Activated naive CD4-positive, alpha-beta T cell treated with anti-CD3 and anti-CD28 coated beads, Interleukin-2, amount 50 U/mL, for 24 hours (primary cell): ENCODE measurements around the gene GPC3.
A peak's percentile ranks its signal among the peaks of the same experiment; 100 is the strongest.
"Not testable (repeated sequence)": the region's sequence is repeated elsewhere in the genome, so short reads cannot be mapped to it uniquely, and the experiment has no call there.

Source experiments
- H3K27ac Mint-ChIP-seq: one replicate; pipeline ENCODE4 v1.8.0; 2021; ENCODE audit warnings: mild to moderate bottlenecking, mixed read lengths
- H3K27me3 Mint-ChIP-seq: one replicate; pipeline ENCODE4 v1.8.0; 2021; ENCODE audit warnings: mixed read lengths
- H3K36me3 Mint-ChIP-seq: one replicate; pipeline ENCODE4 v1.8.0; 2021; ENCODE audit warnings: mixed read lengths
- H3K4me1 Mint-ChIP-seq: one replicate; pipeline ENCODE4 v1.8.0; 2021; ENCODE audit warnings: mixed read lengths
- H3K4me3 Mint-ChIP-seq: one replicate; pipeline ENCODE4 v1.8.0; 2021; ENCODE audit warnings: mild to moderate bottlenecking, mixed read lengths
- H3K9me3 Mint-ChIP-seq: one replicate; pipeline ENCODE4 v1.8.0; 2021; ENCODE audit warnings: mixed read lengths

The GPC3 gene

DNA sequence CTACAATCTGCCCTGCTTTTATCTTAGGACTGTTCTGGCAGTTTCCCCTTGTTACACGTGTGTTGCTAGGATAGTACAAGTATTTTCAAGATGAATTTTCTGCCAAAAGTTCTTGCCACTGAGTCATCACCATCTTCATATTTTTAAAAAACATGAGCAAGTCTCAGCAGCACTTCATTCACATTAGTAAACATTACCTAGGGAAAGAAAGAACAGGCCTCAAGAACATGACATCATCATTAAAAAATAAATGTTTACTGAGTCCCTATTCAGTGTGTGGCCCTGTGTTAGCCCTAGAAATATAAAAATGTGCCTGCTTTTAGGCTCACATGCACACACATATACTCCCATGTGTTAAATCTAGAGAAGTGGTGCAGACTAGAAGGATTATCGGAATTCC, 18.7 kb upstream of the GPC3 start:
- no peaks in the 10 kb centered on the region for H3K4me1 Mint-ChIP-seq

DNA sequence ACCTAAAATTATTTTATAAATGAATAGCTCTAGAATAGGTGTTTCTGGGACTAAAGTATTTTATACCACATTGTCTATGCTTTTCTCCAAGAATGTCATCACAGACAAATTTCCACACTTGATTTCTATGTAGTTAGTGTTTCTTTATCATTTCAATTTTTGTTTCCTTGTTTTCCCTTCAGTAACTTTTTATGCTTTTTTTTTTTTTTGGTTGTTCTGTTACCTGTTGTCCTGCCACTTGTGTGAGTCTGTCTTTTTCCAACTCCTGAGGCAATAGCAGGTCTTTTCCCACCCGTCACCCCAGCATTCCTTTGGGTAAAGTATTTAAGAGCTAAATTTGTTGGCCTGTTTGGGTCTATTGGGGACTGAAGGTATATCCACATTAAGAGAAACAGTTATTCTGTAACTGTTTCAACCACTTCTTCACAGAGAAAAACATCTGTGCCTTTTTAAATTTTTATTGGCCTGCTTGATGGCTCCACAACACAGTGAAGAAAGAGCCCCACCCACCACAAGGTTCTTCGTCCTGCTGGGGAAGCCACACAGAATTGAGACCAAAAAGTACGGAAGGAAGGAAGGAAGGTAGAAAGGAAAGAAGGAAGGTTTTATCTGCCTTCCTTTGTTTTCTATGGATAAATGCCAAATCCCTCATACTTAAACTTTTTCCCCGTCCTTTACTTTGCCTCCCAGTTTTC, 17.7 kb upstream of the GPC3 start:
- H3K27ac Mint-ChIP-seq = no peak overlapping the region
- H3K4me3 Mint-ChIP-seq = no peak overlapping the region
- H3K9me3 Mint-ChIP-seq = no peaks in the 10 kb centered on the region
- no peaks in the 10 kb centered on the region for H3K4me1 Mint-ChIP-seq
- no peaks in the 10 kb centered on the region for H3K27me3 Mint-ChIP-seq
- H3K36me3 Mint-ChIP-seq = no peaks in the 10 kb centered on the region

More for the DNA sequence above, 18.7 kb upstream of the GPC3 start:
- H3K27me3 Mint-ChIP-seq = no peaks in the 10 kb centered on the region
- H3K9me3 Mint-ChIP-seq = no peaks in the 10 kb centered on the region
- H3K36me3 Mint-ChIP-seq = no peaks in the 10 kb centered on the region
- H3K4me3 Mint-ChIP-seq = no peak overlapping the region
- no peak overlapping the region for H3K27ac Mint-ChIP-seq

DNA sequence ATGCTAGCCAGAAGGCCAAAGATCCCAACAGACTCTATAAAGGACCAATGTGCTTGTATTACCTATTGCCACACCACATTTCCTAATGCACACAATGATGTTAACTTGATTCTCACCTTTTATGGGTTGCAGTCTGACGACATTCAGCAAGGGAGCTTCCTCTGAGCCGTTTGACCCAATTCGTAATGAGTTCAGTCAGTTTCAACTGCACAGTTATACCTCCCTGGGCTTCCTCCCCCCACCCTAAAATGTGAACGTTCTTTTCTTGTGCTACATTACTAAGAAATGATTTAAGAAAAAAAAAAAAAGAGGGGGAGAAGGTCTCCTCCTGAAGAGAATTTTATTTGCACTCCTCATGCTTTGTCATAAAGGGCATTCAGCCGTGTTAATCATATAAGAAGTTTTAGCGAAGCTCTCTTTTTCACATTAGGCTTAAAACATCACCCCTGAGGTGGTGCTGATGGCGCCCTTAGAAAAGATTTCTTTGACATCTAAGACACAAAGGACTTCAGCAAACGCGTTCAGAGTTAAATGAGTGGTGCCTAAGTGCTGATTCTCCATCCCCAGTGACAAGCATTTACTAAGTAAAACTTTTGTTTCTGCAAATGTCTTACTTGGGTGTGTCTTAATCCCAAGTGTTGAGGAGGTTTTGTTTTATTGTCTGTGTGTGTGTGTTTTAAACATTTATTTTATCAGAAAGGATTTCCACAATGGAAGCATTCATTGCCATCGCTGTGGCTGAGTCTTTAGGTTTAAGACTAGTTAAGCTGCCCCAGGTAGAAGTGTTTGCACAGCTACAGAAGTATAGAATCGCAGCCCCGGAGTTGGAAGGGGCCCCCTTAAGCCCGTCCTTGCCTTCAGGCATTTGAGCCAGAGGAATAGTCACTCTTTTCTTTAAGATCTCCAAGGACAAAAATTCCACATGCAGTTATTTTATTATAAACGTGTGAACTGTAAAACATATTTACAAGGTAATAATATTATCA, 15.2 kb upstream of the GPC3 start:
- H3K27ac Mint-ChIP-seq = no peak overlapping the region
- no peaks in the 10 kb centered on the region for H3K27me3 Mint-ChIP-seq
- no peaks in the 10 kb centered on the region for H3K9me3 Mint-ChIP-seq
- no peaks in the 10 kb centered on the region for H3K36me3 Mint-ChIP-seq
- no peaks in the 10 kb centered on the region for H3K4me1 Mint-ChIP-seq
- H3K4me3 Mint-ChIP-seq = no peak overlapping the region

DNA sequence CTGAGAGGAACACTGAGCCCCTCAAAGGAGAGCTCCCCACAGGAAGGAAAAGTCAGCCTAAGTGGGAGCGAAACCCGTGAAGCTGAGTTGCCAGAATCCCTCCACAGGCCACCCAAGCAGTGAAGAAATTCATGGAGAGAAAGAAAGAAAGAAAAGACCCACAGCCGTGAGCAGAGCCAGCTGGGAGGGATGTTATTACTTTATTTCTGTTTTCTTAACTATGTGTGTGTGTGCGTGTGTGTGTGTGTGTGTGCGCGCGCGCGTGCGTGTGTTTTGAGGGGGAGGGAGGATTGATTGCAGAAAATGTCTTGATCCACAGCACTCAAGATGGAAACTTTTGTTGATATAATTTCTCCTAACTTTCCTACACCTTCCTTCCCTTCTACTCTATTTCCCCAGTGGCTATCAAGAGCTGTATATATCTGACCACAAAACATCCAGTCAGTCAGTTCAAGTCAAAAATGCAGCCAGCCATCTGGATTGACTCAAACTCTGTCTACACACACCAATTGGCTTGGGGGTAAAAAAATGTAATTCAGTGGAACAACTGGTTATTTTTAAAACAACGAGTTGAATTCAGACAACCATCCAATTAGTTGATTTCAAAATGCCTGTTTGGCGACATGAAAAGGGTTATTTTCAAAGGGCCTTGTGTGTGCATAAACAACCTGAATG, 13.8 kb upstream of the GPC3 start:
- no peaks in the 10 kb centered on the region for H3K9me3 Mint-ChIP-seq
- H3K27ac Mint-ChIP-seq = no peak overlapping the region
- H3K27me3 Mint-ChIP-seq = no peaks in the 10 kb centered on the region
- no peaks in the 10 kb centered on the region for H3K4me1 Mint-ChIP-seq
- no peaks in the 10 kb centered on the region for H3K36me3 Mint-ChIP-seq
- H3K4me3 Mint-ChIP-seq = no peak overlapping the region

DNA sequence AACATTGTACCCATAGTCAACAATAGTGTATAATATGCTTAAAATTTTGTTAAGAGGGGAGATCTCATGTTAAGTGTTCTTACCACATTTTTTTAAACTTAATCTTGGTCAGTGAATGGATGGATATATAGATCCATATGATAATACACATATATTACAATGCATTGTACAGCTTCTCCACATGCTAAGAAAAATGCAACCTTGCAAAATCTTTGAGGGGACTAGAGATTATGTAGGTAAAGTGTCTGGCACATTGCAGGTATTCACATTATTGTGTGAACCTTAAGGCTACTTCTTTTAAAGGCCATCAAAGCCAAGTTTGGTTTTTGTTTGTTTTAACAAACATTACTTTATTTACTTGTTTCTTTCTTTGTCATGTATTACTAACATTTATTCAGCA, 10.4 kb upstream of the GPC3 start:
- Mint-ChIP-seq H3K36me3 (no peaks in the 10 kb centered on the region), H3K27me3 (no peaks in the 10 kb centered on the region), H3K9me3 (no peaks in the 10 kb centered on the region), H3K27ac (no peak overlapping the region), H3K4me3 (no peak overlapping the region), H3K4me1 (no peaks in the 10 kb centered on the region)

DNA sequence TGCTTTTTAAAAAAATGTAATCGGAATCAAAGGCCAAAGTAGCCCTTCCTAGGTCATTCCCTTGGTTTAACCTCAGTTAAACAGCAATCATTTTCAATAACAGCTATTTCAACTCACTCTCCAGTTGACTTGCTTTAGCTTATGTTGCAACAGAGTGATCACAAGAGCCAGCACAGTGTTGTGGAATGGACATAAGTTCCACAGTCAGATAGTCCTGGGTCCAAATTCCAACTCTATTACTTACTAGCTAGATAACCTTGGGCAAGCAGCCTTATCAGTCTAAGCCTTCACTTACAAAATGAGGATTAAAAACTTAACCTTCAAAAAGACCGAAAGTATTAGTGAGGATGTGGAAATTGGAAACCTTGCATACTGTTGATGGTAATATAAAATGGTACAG, 9.2 kb upstream of the GPC3 start:
- Mint-ChIP-seq H3K27ac (no peak overlapping the region), H3K9me3 (no peaks in the 10 kb centered on the region), H3K4me3 (no peak overlapping the region), H3K27me3 (no peaks in the 10 kb centered on the region), H3K4me1 (no peaks in the 10 kb centered on the region), H3K36me3 (no peaks in the 10 kb centered on the region)

DNA sequence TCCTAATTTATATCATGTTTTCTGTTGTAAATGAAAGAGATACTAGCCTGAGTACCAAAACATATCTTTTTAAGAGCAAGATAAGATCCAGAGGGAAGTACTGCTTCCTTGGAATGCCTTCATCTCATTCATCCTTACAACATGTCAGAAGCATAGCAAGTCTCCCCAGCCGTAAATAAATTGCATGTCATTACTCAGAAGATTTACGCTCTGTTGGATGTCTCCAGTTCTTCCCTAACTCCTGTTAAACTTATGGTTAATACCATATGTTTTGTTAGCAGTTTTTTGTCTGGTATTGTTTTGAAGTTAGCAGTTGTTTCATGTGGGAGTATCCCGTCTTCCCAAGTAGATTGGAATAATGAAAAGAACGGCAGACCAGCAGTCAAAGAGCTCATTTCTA, 7.5 kb upstream of the GPC3 start:
- Mint-ChIP-seq H3K9me3 (no peaks in the 10 kb centered on the region), H3K4me3 (no peak overlapping the region), H3K27ac (no peak overlapping the region), H3K4me1 (no peaks in the 10 kb centered on the region), H3K36me3 (no peaks in the 10 kb centered on the region), H3K27me3 (no peaks in the 10 kb centered on the region)

DNA sequence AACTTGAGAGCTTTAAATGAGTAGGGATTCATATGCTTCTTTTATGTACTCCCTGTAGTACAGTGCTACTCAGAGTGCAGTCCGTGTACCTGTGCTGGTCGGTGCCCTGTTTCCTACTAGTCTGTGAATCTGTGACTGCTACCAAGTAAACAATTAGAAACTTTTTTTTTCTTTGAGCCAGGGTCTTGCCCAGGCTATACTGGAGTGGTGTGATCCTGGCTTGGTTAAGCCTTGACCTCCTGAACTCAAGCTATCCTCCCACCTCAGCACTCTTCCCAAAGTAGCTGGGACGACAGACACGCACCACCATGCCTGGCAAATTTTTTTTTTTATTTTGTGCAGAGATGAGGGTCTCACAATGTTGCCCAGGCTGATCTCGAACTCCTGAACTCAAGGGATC, 6.4 kb upstream of the GPC3 start:
- no peaks in the 10 kb centered on the region for H3K36me3 Mint-ChIP-seq
- no peak overlapping the region for H3K4me3 Mint-ChIP-seq
- no peaks in the 10 kb centered on the region for H3K27me3 Mint-ChIP-seq
- H3K9me3 Mint-ChIP-seq = no peaks in the 10 kb centered on the region
- no peaks in the 10 kb centered on the region for H3K4me1 Mint-ChIP-seq
- no peak overlapping the region for H3K27ac Mint-ChIP-seq

DNA sequence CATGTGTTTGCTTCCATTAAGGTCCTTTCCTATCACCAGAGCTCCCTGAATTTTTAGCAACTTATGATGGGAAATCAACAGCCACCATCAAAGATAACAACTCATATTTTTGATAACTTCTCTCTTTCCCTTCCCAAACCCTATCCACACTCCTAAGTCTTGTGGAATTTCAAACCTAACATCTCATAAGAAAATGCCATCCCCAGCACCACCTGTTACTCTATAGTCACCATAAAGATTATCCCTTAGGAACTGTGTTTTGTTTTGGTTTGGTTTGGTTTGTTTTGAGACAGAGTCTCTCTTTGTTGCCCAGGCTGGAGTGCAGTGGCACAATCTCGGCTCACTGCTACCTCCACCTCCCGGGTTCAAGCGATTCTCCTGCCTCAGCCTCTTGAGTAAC, 5.7 kb upstream of the GPC3 start:
- not testable (repeated sequence) for H3K36me3 Mint-ChIP-seq, H3K4me1 Mint-ChIP-seq, H3K27me3 Mint-ChIP-seq, H3K9me3 Mint-ChIP-seq, H3K4me3 Mint-ChIP-seq, H3K27ac Mint-ChIP-seq

DNA sequence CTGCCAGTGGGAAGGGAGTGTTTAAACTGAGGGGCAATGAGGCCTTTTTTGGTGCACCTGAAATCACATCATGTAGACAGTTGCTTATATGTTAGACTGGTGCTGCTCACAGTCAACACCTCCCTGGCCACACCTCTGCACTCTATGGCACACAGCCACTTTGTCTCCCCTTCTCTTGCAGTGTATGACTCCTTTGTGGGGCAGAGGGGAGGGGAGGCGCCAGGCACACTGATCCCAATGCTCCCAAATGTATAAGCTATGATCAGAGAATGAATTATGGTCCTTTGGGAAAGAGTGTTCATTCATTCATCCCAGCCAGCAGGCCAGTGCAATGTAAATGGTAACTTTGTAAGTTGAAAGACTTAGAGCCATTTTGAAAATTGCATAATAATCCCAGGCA, 4.6 kb upstream of the GPC3 start:
- Mint-ChIP-seq H3K4me3 (no peak overlapping the region), H3K4me1 (peaks cover 3% of the 10 kb centered on the region), H3K9me3 (no peaks in the 10 kb centered on the region), H3K27me3 (no peaks in the 10 kb centered on the region), H3K36me3 (no peaks in the 10 kb centered on the region), H3K27ac (no peak overlapping the region)

DNA sequence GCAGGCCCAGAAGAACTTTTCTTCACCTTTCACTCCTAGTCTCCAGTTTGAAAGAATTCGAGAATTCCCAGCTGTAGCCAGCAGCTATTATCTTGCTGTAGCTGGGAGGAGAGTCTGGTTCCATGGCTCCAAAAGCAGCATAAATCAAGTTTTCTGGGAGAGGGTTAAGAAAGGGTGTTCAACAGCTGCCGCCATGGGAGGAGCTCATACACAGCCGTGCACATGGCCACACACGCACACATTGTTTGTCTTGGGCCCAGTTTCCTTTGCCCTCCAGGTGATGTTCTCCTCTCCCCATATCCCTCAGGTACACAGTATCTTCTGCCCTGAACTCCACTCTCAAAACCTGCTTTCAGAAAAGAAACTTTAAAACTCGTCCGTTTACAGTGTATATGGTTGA, 4.1 kb upstream of the GPC3 start:
- H3K4me3 Mint-ChIP-seq = no peak overlapping the region
- no peak overlapping the region for H3K27ac Mint-ChIP-seq
- peaks cover 3% of the 10 kb centered on the region for H3K4me1 Mint-ChIP-seq
- no peaks in the 10 kb centered on the region for H3K27me3 Mint-ChIP-seq
- no peaks in the 10 kb centered on the region for H3K9me3 Mint-ChIP-seq
- no peaks in the 10 kb centered on the region for H3K36me3 Mint-ChIP-seq

DNA sequence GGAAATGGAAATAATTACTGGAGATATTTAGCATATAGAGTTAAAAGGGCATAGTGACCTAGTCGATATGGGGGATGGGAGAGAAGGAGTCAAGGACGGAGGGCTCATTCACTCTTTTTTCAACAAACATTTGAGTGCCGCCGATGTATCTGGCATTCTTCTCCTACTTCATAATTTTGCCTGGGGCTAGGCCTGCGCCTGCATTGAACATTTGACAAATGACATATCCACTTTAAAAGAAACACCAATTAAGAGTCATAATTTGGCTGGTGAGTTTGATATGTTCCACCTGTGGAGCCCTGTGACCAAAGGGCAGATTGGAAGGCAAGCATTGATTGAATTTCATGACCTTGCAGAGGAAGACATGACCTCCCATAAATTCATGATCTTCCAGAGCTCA, 2.6 kb upstream of the GPC3 start:
- no peaks in the 10 kb centered on the region for H3K36me3 Mint-ChIP-seq
- no peak overlapping the region for H3K4me3 Mint-ChIP-seq
- no peak overlapping the region for H3K27ac Mint-ChIP-seq
- H3K27me3 Mint-ChIP-seq = peaks cover 8% of the 10 kb centered on the region
- peaks cover 7% of the 10 kb centered on the region for H3K4me1 Mint-ChIP-seq
- no peaks in the 10 kb centered on the region for H3K9me3 Mint-ChIP-seq

DNA sequence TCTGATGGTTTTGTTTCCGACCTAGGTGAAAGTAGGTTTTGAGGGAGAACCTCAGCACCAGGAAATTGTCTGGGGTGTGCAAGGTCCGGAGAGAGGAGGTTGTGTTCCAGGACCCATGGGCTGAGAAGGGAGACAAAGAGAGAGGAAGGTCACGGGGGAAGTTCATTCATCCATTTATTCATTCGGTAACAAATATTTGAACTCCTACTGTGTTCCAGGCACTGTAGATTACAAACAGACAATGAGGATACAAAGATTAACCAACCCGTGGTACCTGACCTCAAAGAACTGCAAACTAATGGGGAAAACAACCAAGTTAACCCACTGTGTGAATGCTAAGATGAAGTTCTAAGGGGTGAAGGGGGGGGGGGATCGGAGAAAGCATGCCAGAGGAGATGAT, 1.8 kb upstream of the GPC3 start:
- Mint-ChIP-seq H3K4me3 (no peak overlapping the region), H3K9me3 (no peaks in the 10 kb centered on the region), H3K4me1 (peaks cover 7% of the 10 kb centered on the region), H3K27ac (no peak overlapping the region), H3K36me3 (no peaks in the 10 kb centered on the region), H3K27me3 (peaks cover 8% of the 10 kb centered on the region)

DNA sequence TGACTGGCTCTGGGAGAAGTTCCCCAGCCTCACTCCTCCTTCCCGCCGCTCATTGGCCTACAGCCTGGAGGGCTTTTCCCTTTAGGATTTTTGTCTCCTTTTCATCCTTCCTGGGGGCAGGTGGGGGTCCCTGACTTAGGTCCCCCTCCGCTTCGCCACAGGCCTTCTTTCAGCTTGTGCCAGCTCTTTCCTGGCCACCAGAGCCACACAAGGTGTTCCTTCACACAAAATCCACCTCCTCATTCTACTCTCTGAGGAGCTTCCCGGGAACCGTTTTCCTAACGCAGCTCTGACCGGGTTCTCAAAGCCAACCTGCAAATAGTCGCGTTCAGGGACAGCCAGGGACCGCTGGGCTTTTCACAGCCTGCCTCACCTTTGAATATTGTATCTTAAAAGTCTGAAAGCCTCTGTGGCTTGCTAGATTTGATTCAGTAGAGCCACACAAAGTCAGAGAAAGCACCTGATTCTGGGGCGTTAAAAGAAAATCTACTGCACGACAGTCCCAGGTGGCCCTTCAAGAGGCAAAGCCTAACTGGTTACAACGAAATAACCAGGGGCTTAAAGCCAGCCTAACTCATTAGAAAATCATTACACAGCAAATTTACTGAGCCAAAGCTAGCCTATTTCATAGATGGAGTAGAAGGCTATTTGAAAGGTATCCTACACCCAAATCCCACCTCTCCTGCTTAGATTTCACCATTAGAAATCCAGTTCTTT, 731 bp upstream of the GPC3 start:
- no peaks in the 10 kb centered on the region for H3K9me3 Mint-ChIP-seq
- peak overlapping the region; percentile 67 for H3K4me3 Mint-ChIP-seq
- peaks cover 7% of the 10 kb centered on the region for H3K4me1 Mint-ChIP-seq
- no peaks in the 10 kb centered on the region for H3K36me3 Mint-ChIP-seq
- no peak overlapping the region for H3K27ac Mint-ChIP-seq
- peaks cover 8% of the 10 kb centered on the region for H3K27me3 Mint-ChIP-seq

DNA sequence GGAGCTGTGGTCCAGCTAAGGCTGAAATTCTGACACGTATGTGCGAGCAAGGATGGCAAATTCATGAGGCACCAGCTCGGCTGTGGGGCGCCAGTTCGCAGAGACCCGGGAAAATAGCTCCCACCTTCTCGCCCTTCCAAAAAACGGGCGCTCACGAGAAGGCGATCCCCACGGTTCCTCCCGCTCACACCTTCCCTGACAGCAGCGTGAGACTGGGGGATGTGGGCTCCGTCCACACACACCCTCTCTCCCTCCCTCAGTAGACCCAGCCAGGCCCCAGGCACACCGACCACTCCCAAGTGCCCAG, 584 bp downstream of the GPC3 start:
- no peaks in the 10 kb centered on the region for H3K9me3 Mint-ChIP-seq
- H3K4me1 Mint-ChIP-seq = peaks cover 7% of the 10 kb centered on the region
- H3K36me3 Mint-ChIP-seq = no peaks in the 10 kb centered on the region
- H3K27me3 Mint-ChIP-seq = peaks cover 8% of the 10 kb centered on the region
- peak overlapping the region; percentile 42 for H3K4me3 Mint-ChIP-seq
- H3K27ac Mint-ChIP-seq = no peak overlapping the region
